Heart left ventricle (tissue), 16 donors: ENCODE results near the gene CT47C1. TPM values are rescaled to one million over a fixed set of nuclear protein-coding genes. Genes with fewer than 3 reads are reported as not detected.
A peak's percentile ranks its signal among the peaks of the same experiment; 100 is the strongest.

Source experiments
- ATAC-seq, 4 donors: fragments of 200-7000 bp; cut with Tn5 transposase; one replicate each; pipeline ENCODE4 v1.9.1; 2020 to 2022; ENCODE audit warnings: moderate library complexity in 4 of 4, mild to moderate bottlenecking in 3 of 4, moderate number of reproducible peaks in 1 of 4
- DNase-seq, 5 donors: peaks; one replicate each; pipeline ENCODE4 v3.0.0-alpha.2; 2020
- H3K27ac ChIP-seq, 12 donors: fragments of 200-600 bp; sonication (generic) in 4 of 12; one replicate each; pipeline versions ENCODE4 v1.5.0 to v1.8.0; 2016 to 2022; ENCODE audit warnings: mild to moderate bottlenecking in 2 of 12
- H3K27me3 ChIP-seq, 9 donors: fragments of 200-600 bp; sonication (generic) in 2 of 9; one replicate each; pipeline versions ENCODE4 v1.5.1 to v1.8.0; 2016 to 2022; ENCODE audit warnings: mild to moderate bottlenecking in 3 of 9
- H3K36me3 ChIP-seq, 9 donors: fragments of 200-600 bp; sonication (generic) in 2 of 9; one replicate each; pipeline versions ENCODE4 v1.5.0 to v1.8.0; 2018 to 2022; ENCODE audit warnings: mild to moderate bottlenecking in 2 of 9
- H3K4me1 ChIP-seq, 12 donors: fragments of 200-600 bp; sonication (generic) in 4 of 12; one replicate each; pipeline versions ENCODE4 v1.5.0 to v1.8.0; 2016 to 2022; ENCODE audit warnings: mild to moderate bottlenecking in 3 of 12
- H3K4me3 ChIP-seq, 12 donors: fragments of 200-600 bp; sonication (generic) in 4 of 12; one replicate each; pipeline versions ENCODE4 v1.5.0 to v1.8.0; 2017 to 2022; ENCODE audit warnings: mild to moderate bottlenecking in 9 of 12, moderate library complexity in 4 of 12
- H3K9me3 ChIP-seq, 12 donors: fragments of 200-600 bp; sonication (generic) in 4 of 12; one replicate each; pipeline versions ENCODE4 v1.5.0 to v1.8.0; 2016 to 2022; ENCODE audit warnings: mild to moderate bottlenecking in 1 of 12
- CTCF ChIP-seq, 12 donors: fragments of 200-600 bp; sonication (generic) in 4 of 12; IDR thresholded peaks; one replicate each; pipeline versions ENCODE4 v1.5.0 to v1.8.0; 2018 to 2022; ENCODE audit warnings: antibody characterized with exemption in 12 of 12, mild to moderate bottlenecking in 5 of 12
- POLR2A ChIP-seq, 2 donors: fragments of 450-650 bp; IDR thresholded peaks; one replicate each; pipeline ENCODE4 v1.6.1; 2017; ENCODE audit warnings: antibody characterized with exemption in 2 of 2, mild to moderate bottlenecking in 2 of 2, moderate library complexity in 2 of 2
- WGBS, 4 donors: extraction: QIAGEN DNeasy Blood & Tissue Kit in 2 of 4; methylation state at CpG; one replicate each; pipeline versions ENCODE4 v1.1.5 to v1.1.7; 2013 to 2018; 5-methylcytosine and 5-hydroxymethylcytosine counted together
- intact Hi-C, 10 donors: fragments of 100-400 bp; cut with DNase I; formaldehyde crosslinking; loops; one replicate each; pipeline versions ENCODE4 v1.11.1 to v1.14.2; 2022
- polyA plus RNA-seq, 2 donors: library from polyadenylated mRNA; stranded (reverse); fragments of 200-250 nt; gene quantifications; one replicate each; pipeline ENCODE4 v1.2.3, GENCODE V29; 2013
- total RNA-seq, 9 donors: library from RNA; depleted of rRNA in 2 of 9; stranded (reverse); fragments of >200 nt in 2 of 9; fragmentation: NEBNext Ultra II Directional in 3 of 9; extraction: Animal tissue kit (Norgen Biotek cat#: 25700) in 3 of 9; gene quantifications; one replicate each; pipeline versions ENCODE4 v1.1.0 to v1.2.4, GENCODE V29; 2016 to 2023
- donor health status: ischemic (EF 13 %, LVEDD 7.1; RV severe dilation, severe dysfunction).
- donor health status: healthy with polysubstance abuse.
- donor health status: DM: no; HTN: yes; CAD: no.
- donor health status: DM: no; HTN: no; CAD: no.
- donor health status: ischemic (EF 25% LVEDD 6.9; RV normal size, moderate dysfunction).
- donor health status: ischemic (EF 25% LVEDD 5.7; RV mildly dilated, moderate dysfunction).
- donor health status: healthy.
- donor health status: DM: yes; HTN: yes; CAD: no.
- donor health status: ischemic (EF 35%, LVEDD 5.7; RV mildly dilated, moderate dysfunction).
- donor health status: nonischemic (EF 11% LVEDD 7.7; RV severe dilation, severe dysfunction).
- donor health status: DM: yes; HTN: yes; CAD: no.
- donor health status: PGD.
- donor health status: ischemic (EF 29% LVEDD 5.4; RV normal size, mild dysfunction).
- donor health status: nonischemic (EF 23%, LVEDD 6.1; RV moderate dilation, normal function).

Gene CT47C1
- total and polyA plus RNA-seq, 11 donors = not detected

GRCh38 chrX:119030990-119031389 lies 41.8 kb upstream of the CT47C1 start:
- no peak for ATAC-seq
- H3K36me3 ChIP-seq = no peaks in the 10 kb centered on the region
- H3K4me3 ChIP-seq = no peak overlapping the region
- H3K9me3 ChIP-seq = peaks cover 0 to 10% (median 0%) of the 10 kb centered on the region in 12 donors
- H3K4me1 ChIP-seq = no peaks in the 10 kb centered on the region
- no peak for DNase-seq
- no peak overlapping the region for H3K27ac ChIP-seq
- TF ChIP-seq POLR2A (IDR thresholded peaks at IDR 0.05) = no peak
- TF ChIP-seq CTCF (IDR thresholded peaks at IDR 0.05) = no peak
- H3K27me3 ChIP-seq = no peaks in the 10 kb centered on the region
- intact Hi-C loops = no loop called here

- ATAC-seq = no peak
- Histone ChIP-seq H3K4me3 (no peak overlapping the region), H3K36me3 (no peaks in the 10 kb centered on the region), H3K27ac (no peak overlapping the region), H3K27me3 (no peaks in the 10 kb centered on the region), H3K4me1 (peaks cover 0 to 15% (median 7%) of the 10 kb centered on the region in 12 donors), H3K9me3 (peaks cover 0 to 10% (median 0%) of the 10 kb centered on the region in 12 donors)
- TF ChIP-seq POLR2A (IDR thresholded peaks at IDR 0.05) (no peak), CTCF (IDR thresholded peaks at IDR 0.05) (no peak)
- WGBS, 4 donors = 72 to 82% (median 76%) methylated on average over 4 of the region's 4 CpGs
- intact Hi-C loops = no loop called here
- no peak for DNase-seq
Observed at GRCh38 chrX:119036107-119037029, 36.4 kb upstream of the CT47C1 start.

GRCh38 chrX:119040432-119040831 lies 32.4 kb upstream of the CT47C1 start:
- no peak overlapping the region for H3K4me3 ChIP-seq
- H3K27ac ChIP-seq = peak overlapping the region in 10 of 12 donors; percentile 8 to 76 (median 58)
- intact Hi-C loops = no loop called here
- DNase-seq (no peak), ATAC-seq (no peak)
- no peaks in the 10 kb centered on the region for H3K9me3 ChIP-seq
- H3K36me3 ChIP-seq = no peaks in the 10 kb centered on the region
- WGBS, 4 donors = 52 to 60% (median 55%) methylated on average over 6 of the region's 6 CpGs
- TF ChIP-seq CTCF (IDR thresholded peaks at IDR 0.05) = no peak
- no peak for TF ChIP-seq POLR2A (IDR thresholded peaks at IDR 0.05)
- peaks cover 0 to 23% (median 8%) of the 10 kb centered on the region in 12 donors for H3K4me1 ChIP-seq
- peaks cover 0 to 3% (median 0%) of the 10 kb centered on the region in 9 donors for H3K27me3 ChIP-seq

GRCh38 chrX:119041175-119041574 lies 31.6 kb upstream of the CT47C1 start:
- Histone ChIP-seq H3K9me3 (no peaks in the 10 kb centered on the region), H3K4me3 (no peak overlapping the region), H3K36me3 (no peaks in the 10 kb centered on the region), H3K27ac (peak overlapping the region in 10 of 12 donors; percentile 31 to 76 (median 58)), H3K27me3 (peaks cover 0 to 3% (median 0%) of the 10 kb centered on the region in 9 donors), H3K4me1 (peaks cover 0 to 23% (median 8%) of the 10 kb centered on the region in 12 donors)
- intact Hi-C loops = no loop called here
- 17 to 31% (median 22%) methylated on average over 4 of the region's 4 CpGs for WGBS, 4 donors
- peak in 4 of 5 donors; percentile 57 to 82 (median 69) for DNase-seq
- ATAC-seq = peak; percentile 94 to 99 (median 98)
- TF ChIP-seq POLR2A (IDR thresholded peaks at IDR 0.05) (no peak), CTCF (IDR thresholded peaks at IDR 0.05) (no peak)
